ENCODE results near the gene XIST. TPM values are rescaled to one million over a fixed set of nuclear protein-coding genes. Genes with fewer than 3 reads are reported as not detected.

The XIST gene
- total and polyA plus RNA-seq, 9 of the 15 experiments (the other 6 are each of a cell fraction or from before 2014, with no cell fraction given): 22.4 to 160 (median 55.5) TPM

DNA sequence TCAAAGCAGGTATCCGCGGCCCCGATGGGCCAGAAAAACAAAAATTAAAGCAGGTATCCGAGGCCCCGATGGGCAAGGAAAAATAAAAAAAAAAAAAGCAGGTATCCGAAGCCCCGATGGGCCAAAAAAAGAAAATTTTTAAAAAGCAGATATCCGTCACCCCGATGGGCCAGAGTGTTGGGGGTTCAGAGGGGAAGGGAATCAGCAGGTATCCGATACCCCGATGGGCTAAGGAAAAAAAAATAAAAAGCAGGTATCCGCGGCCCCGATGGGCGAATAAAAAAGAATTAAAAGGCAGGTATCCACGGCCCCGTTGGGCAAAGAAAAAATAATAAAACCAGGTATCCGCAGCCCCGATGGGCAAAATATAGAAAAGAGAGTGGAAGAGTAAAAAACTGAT lies 492 bp downstream of the XIST start:
- TSS peak; percentile 68 for BruUV-seq (replicated peaks)
- in situ Hi-C loops (cut with MboI): loop anchor here (5.0 to 10.0 kb wide), 3 partner anchors 163 to 493 kb away; no protein-coding TSS in a partner anchor
- FAIRE-seq (no peak), DNase-seq (ENCODE audit: extremely low read depth in 1 of 4, low spot score in 3 of 4) (no peak), ATAC-seq (no peak)
- WGBS (ENCODE audit: insufficient coverage, low coverage, missing lambda C conversion rate): 23% methylated on average over 10 of the region's 19 CpGs
- peak overlapping the region; percentile 98; the same call in 2 of the 3 replicates for H3K27ac ChIP-seq (ENCODE audit: extremely low read depth, low read depth, low read length)
- peaks cover 17% of the 10 kb centered on the region for H4K20me1 ChIP-seq (replicated peaks; ENCODE audit: control insufficient read depth, insufficient read depth, low read length)
- H2AFZ ChIP-seq (ENCODE audit: low read depth, low read length): no peak overlapping the region
- no peaks in the 10 kb centered on the region for H3K9me3 ChIP-seq (replicated peaks; ENCODE audit: control insufficient read depth, insufficient read depth, low read depth, low read length)
- peaks cover 54% of the 10 kb centered on the region for H3K79me2 ChIP-seq (ENCODE audit: control insufficient read depth, insufficient read depth, low read length)
- no peaks in the 10 kb centered on the region for H3K27me3 ChIP-seq (ENCODE audit: control insufficient read depth in 2 of 2, insufficient read depth in 2 of 2, low read length in 2 of 2)
- intact Hi-C loops (cut with micrococcal nuclease): no loop called here
- H3K36me3 ChIP-seq (ENCODE audit: control insufficient read depth, insufficient read depth, low read length): peaks cover 23% of the 10 kb centered on the region; the same call in 1 of the 3 replicates
- no peaks in the 10 kb centered on the region for H3K4me1 ChIP-seq (replicated peaks in 1 of 2; ENCODE audit: control insufficient read depth in 2 of 2, insufficient read depth in 2 of 2, low read length in 2 of 2)
- peak overlapping the region; percentile 76 to 93; a peak in 3 of 4 replicates for H3K9ac ChIP-seq (ENCODE audit: insufficient read depth in 1 of 2, low read depth in 2 of 2, low read length in 2 of 2)
- TF ChIP-seq SLC30A9 (CRISPR knock-in tag; IDR thresholded peaks at IDR 0.05) (no peak), CHD1 (IDR thresholded peaks at IDR 0.05; ENCODE audit: low read length) (peak; percentile 56), CBX2 (IDR thresholded peaks at IDR 0.05; ENCODE audit: insufficient read depth, low read length, poor library complexity, severe bottlenecking) (no peak), HMGN3 (IDR thresholded peaks at IDR 0.05; ENCODE audit: borderline replicate concordance, extremely low read depth, insufficient read length, low read depth, low read length) (no peak), MXI1 (IDR thresholded peaks at IDR 0.05; ENCODE audit: low read depth, low read length) (no peak)
- TF ChIP-seq, protein P1, sequence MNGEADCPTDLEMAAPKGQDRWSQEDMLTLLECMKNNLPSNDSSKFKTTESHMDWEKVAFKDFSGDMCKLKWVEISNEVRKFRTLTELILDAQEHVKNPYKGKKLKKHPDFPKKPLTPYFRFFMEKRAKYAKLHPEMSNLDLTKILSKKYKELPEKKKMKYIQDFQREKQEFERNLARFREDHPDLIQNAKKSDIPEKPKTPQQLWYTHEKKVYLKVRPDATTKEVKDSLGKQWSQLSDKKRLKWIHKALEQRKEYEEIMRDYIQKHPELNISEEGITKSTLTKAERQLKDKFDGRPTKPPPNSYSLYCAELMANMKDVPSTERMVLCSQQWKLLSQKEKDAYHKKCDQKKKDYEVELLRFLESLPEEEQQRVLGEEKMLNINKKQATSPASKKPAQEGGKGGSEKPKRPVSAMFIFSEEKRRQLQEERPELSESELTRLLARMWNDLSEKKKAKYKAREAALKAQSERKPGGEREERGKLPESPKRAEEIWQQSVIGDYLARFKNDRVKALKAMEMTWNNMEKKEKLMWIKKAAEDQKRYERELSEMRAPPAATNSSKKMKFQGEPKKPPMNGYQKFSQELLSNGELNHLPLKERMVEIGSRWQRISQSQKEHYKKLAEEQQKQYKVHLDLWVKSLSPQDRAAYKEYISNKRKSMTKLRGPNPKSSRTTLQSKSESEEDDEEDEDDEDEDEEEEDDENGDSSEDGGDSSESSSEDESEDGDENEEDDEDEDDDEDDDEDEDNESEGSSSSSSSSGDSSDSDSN (IDR thresholded peaks at IDR 0.05; ENCODE audit: borderline replicate concordance in 1 of 2, low read depth in 2 of 2, low read length in 2 of 2): 0 out of 4 replicates have a peak, but pooled peaks of 1 of the 2 experiments have one; percentile 25
- TF ChIP-seq, protein P2, sequence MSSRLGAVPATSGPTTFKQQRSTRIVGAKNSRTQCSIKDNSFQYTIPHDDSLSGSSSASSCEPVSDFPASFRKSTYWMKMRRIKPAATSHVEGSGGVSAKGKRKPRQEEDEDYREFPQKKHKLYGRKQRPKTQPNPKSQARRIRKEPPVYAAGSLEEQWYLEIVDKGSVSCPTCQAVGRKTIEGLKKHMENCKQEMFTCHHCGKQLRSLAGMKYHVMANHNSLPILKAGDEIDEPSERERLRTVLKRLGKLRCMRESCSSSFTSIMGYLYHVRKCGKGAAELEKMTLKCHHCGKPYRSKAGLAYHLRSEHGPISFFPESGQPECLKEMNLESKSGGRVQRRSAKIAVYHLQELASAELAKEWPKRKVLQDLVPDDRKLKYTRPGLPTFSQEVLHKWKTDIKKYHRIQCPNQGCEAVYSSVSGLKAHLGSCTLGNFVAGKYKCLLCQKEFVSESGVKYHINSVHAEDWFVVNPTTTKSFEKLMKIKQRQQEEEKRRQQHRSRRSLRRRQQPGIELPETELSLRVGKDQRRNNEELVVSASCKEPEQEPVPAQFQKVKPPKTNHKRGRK (tag; IDR thresholded peaks at IDR 0.05): peak; percentile 77
- CTCF ChIA-PET (ENCODE audit: low intra/inter-chr PET ratio): interaction anchor here (1.2 kb wide), 1 partner anchor 698 kb away, joined by 3 read pairs; no protein-coding TSS in a partner anchor
- peak overlapping the region; percentile 63 for H3K4me3 ChIP-seq
- peak overlapping the region; percentile 87; the same call in 1 of the 2 replicates for H3K4me2 ChIP-seq (ENCODE audit: insufficient read depth, low read length)
- POLR2A ChIA-PET: interaction anchor here (0.7 to 1.3 kb wide), 3 partner anchors 9 to 92 kb away, joined by 3 to 6 read pairs (median 4); no protein-coding TSS in a partner anchor
- no peaks in the 10 kb centered on the region for H3K9me1 ChIP-seq (ENCODE audit: control insufficient read depth, insufficient read depth, low read length)

All from K562 (cell line).